ENCODE measurements around the gene FKBP15. TPM values are rescaled to one million over a fixed set of nuclear protein-coding genes. Genes with fewer than 3 reads are reported as not detected.

FKBP15 gene
- total and polyA plus RNA-seq, 2 of the 13 experiments (the other 11 are each of a cell fraction or from before 2014, with no cell fraction given), result 12.3 to 18.6 TPM

GRCh38 chr9:113137196-113138168, 83.6 kb downstream of the FKBP15 start:
- no peaks in the 10 kb centered on the region for H4K20me1 ChIP-seq (ENCODE audit: insufficient read depth, low read length)
- DNase-seq (ENCODE audit: low spot score) (no peak), ATAC-seq (peak; percentile 72), FAIRE-seq (peak; percentile 4)
- no peak overlapping the region for H3K4me3 ChIP-seq (replicated peaks in 1 of 3; ENCODE audit: insufficient read depth in 1 of 3, low read depth in 2 of 3, low read length in 3 of 3)
- peaks cover 38% of the 10 kb centered on the region for H3K4me1 ChIP-seq (ENCODE audit: insufficient read depth, low read length)
- H3K4me2 ChIP-seq (ENCODE audit: low read depth, low read length), result peak overlapping the region; percentile 49
- H3K36me3 ChIP-seq (replicated peaks in 1 of 2; ENCODE audit: control insufficient read depth in 1 of 2, insufficient read depth in 2 of 2, low read length in 2 of 2), result no peaks in the 10 kb centered on the region
- peaks cover 0 to 15% of the 10 kb centered on the region in 2 experiments; a peak in 3 of 5 replicates for H3K27me3 ChIP-seq (ENCODE audit: control insufficient read depth in 1 of 2, insufficient read depth in 2 of 2, low read length in 2 of 2)
- H3K9ac ChIP-seq (ENCODE audit: insufficient read depth, low read depth, low read length), result no peak overlapping the region
- intact Hi-C loops (cut with micrococcal nuclease; ENCODE audit: unreplicated experiment), result loop anchor here (5.0 kb wide), 1 partner anchor 85 kb away; the partner anchor contains the start of genes FKBP15 and SLC31A1
- ChIA-PET CTCF (ENCODE audit: low intra/inter-chr PET ratio, low total read pairs) (no interaction called here), POLR2A (interaction anchor here (0.8 to 1.0 kb wide), 3 partner anchors 11 to 84 kb away, joined by 3 to 8 read pairs (median 3); partner anchors contain the start of genes FKBP15, SLC31A1 and SLC31A2)
- no TSS peak for BruUV-seq (replicated peaks)
- no peak overlapping the region for H2AFZ ChIP-seq (ENCODE audit: low read length)
- no peak overlapping the region for H3K27ac ChIP-seq (ENCODE audit: extremely low read length, insufficient read depth, low read length)
- in situ Hi-C loops (cut with HindIII; ENCODE audit: extremely low pct_ligation_motif_present, low pct_unique_long_range_greater_than_20kb), result no loop called here
- H3K9me3 ChIP-seq (ENCODE audit: low read length), result peaks cover 4% of the 10 kb centered on the region; the same call in 1 of the 2 replicates
- 24% methylated on average over 8 of the region's 9 CpGs for WGBS (ENCODE audit: low lambda C conversion rate)
- no peaks in the 10 kb centered on the region for H3K79me2 ChIP-seq (ENCODE audit: insufficient read depth, low read length)
- no peak for TF ChIP-seq POLR2AphosphoS2 (IDR thresholded peaks at IDR 0.05; ENCODE audit: low read depth, low read length)
- TF ChIP-seq SNAPC4 (CRISPR knock-in tag; IDR thresholded peaks at IDR 0.05), result no peak
- peak; percentile 63 for TF ChIP-seq CEBPG (CRISPR knock-in tag; IDR thresholded peaks at IDR 0.05)
- TF ChIP-seq ZNF432 (CRISPR knock-in tag; IDR thresholded peaks at IDR 0.05; ENCODE audit: borderline replicate concordance), result no peak
- 0 out of 2 replicates have a peak, but pooled peaks have one; percentile 29 for TF ChIP-seq MTA1 (CRISPR knock-in tag; IDR thresholded peaks at IDR 0.05; ENCODE audit: borderline replicate concordance)
- peak; percentile 53; the same call in 1 of the 2 replicates for TF ChIP-seq ZNF263 (CRISPR knock-in tag; IDR thresholded peaks at IDR 0.05)
- peak; percentile 30; the same call in 1 of the 2 replicates for TF ChIP-seq TBX2 (CRISPR knock-in tag; IDR thresholded peaks at IDR 0.05; ENCODE audit: borderline replicate concordance)
- TF ChIP-seq ARID5B (CRISPR knock-in tag; IDR thresholded peaks at IDR 0.05), result peak; percentile 21; the same call in 1 of the 2 replicates
- TF ChIP-seq SIX4 (CRISPR knock-in tag; IDR thresholded peaks at IDR 0.05), result no peak
- no peak for TF ChIP-seq ZNF737 (CRISPR knock-in tag; IDR thresholded peaks at IDR 0.05; ENCODE audit: borderline replicate concordance)
- TF ChIP-seq ZNF101 (CRISPR knock-in tag; IDR thresholded peaks at IDR 0.05; ENCODE audit: borderline replicate concordance, low read depth), result no peak
- TF ChIP-seq RFXANK (CRISPR knock-in tag; IDR thresholded peaks at IDR 0.05), result no peak
- no peak for TF ChIP-seq ZKSCAN5 (CRISPR knock-in tag; IDR thresholded peaks at IDR 0.05)
- no peak for TF ChIP-seq MBNL3 (CRISPR knock-in tag; conservative IDR thresholded peaks at IDR 0.05)
- TF ChIP-seq RBAK (CRISPR knock-in tag; IDR thresholded peaks at IDR 0.05), result no peak

Measured in HepG2 (cell line).